ENCODE results near the gene CELF4. TPM values are rescaled to one million over a fixed set of nuclear protein-coding genes. Genes with fewer than 3 reads are reported as not detected.
"Not testable (repeated sequence)": the region's sequence is repeated elsewhere in the genome, so short reads cannot be mapped to it uniquely, and the experiment has no call there.

CELF4 gene
- total and polyA plus RNA-seq, 5 donors from 2014 or later, result 0.08 to 0.30 (median 0.08) TPM; not detected in 2

- H3K9me3 ChIP-seq (ENCODE audit: control insufficient read depth in 2 of 2, low read length in 2 of 2), result no peaks in the 10 kb centered on the region
- peaks cover 0 to 2% (median 0%) of the 10 kb centered on the region in 7 donors for H3K9me3 Mint-ChIP-seq
- no peak for ATAC-seq (ENCODE audit: low read depth in 2 of 2)
- H3K4me1 ChIP-seq (ENCODE audit: control insufficient read depth, insufficient read depth, low read length, poor library complexity, severe bottlenecking), result no peaks in the 10 kb centered on the region
- H3K4me1 Mint-ChIP-seq, result no peaks in the 10 kb centered on the region
- H3K27me3 ChIP-seq (ENCODE audit: control insufficient read depth, insufficient read depth, low read length), result no peaks in the 10 kb centered on the region
- H3K27me3 Mint-ChIP-seq, result peaks cover 11% of the 10 kb centered on the region
- no peaks in the 10 kb centered on the region for H3K36me3 ChIP-seq (ENCODE audit: control insufficient read depth, insufficient read depth, low read length)
- H3K36me3 Mint-ChIP-seq, result no peaks in the 10 kb centered on the region
- no peak overlapping the region for H3K27ac ChIP-seq (ENCODE audit: insufficient read depth, low read length, poor library complexity, severe bottlenecking)
- H3K4me3 Mint-ChIP-seq, result no peak overlapping the region
- peak overlapping the region in 2 of 3 donors; percentile 44 to 46 for H3K27ac Mint-ChIP-seq
- no peak for DNase-seq
- H3K4me3 ChIP-seq (ENCODE audit: low read depth, low read length), result no peak overlapping the region
Observed at GRCh38 chr18:37368110-37368954, 197.3 kb downstream of the CELF4 start.

- H3K36me3 Mint-ChIP-seq, result no peaks in the 10 kb centered on the region
Observed at GRCh38 chr18:37364237-37364636, 201.4 kb downstream of the CELF4 start.

GRCh38 chr18:37362158-37362890 is 203.3 kb downstream of the CELF4 start:
- Mint-ChIP-seq H3K27me3 (peaks cover 6% of the 10 kb centered on the region), H3K9me3 (peaks cover 0 to 6% (median 0%) of the 10 kb centered on the region in 7 donors), H3K36me3 (no peaks in the 10 kb centered on the region), H3K4me3 (no peak overlapping the region), H3K4me1 (no peaks in the 10 kb centered on the region), H3K27ac (no peak overlapping the region)
- H3K4me1 ChIP-seq (ENCODE audit: control insufficient read depth, insufficient read depth, low read length, poor library complexity, severe bottlenecking), result no peaks in the 10 kb centered on the region
- no peaks in the 10 kb centered on the region for H3K9me3 ChIP-seq (ENCODE audit: control insufficient read depth in 2 of 2, low read length in 2 of 2)
- H3K27me3 ChIP-seq (ENCODE audit: control insufficient read depth, insufficient read depth, low read length), result no peaks in the 10 kb centered on the region
- H3K27ac ChIP-seq (ENCODE audit: insufficient read depth, low read length, poor library complexity, severe bottlenecking), result no peak overlapping the region
- ATAC-seq (ENCODE audit: low read depth in 2 of 2), result no peak
- DNase-seq, result no peak
- no peaks in the 10 kb centered on the region for H3K36me3 ChIP-seq (ENCODE audit: control insufficient read depth, insufficient read depth, low read length)
- H3K4me3 ChIP-seq (ENCODE audit: low read depth, low read length), result no peak overlapping the region

More at GRCh38 chr18:37364237-37364636, 201.4 kb downstream of the CELF4 start:
- H3K4me3 Mint-ChIP-seq, result no peak overlapping the region
- peaks cover 11% of the 10 kb centered on the region for H3K27me3 Mint-ChIP-seq
- H3K4me1 Mint-ChIP-seq, result no peaks in the 10 kb centered on the region
- H3K27ac Mint-ChIP-seq, result no peak overlapping the region
- Histone ChIP-seq H3K9me3 (ENCODE audit: control insufficient read depth in 2 of 2, low read length in 2 of 2) (no peaks in the 10 kb centered on the region), H3K4me1 (ENCODE audit: control insufficient read depth, insufficient read depth, low read length, poor library complexity, severe bottlenecking) (no peaks in the 10 kb centered on the region), H3K36me3 (ENCODE audit: control insufficient read depth, insufficient read depth, low read length) (no peaks in the 10 kb centered on the region), H3K27me3 (ENCODE audit: control insufficient read depth, insufficient read depth, low read length) (no peaks in the 10 kb centered on the region), H3K4me3 (ENCODE audit: low read depth, low read length) (no peak overlapping the region), H3K27ac (ENCODE audit: insufficient read depth, low read length, poor library complexity, severe bottlenecking) (no peak overlapping the region)
- H3K9me3 Mint-ChIP-seq, result peaks cover 0 to 6% (median 0%) of the 10 kb centered on the region in 7 donors
- DNase-seq (no peak), ATAC-seq (ENCODE audit: low read depth in 2 of 2) (no peak)

- no peak overlapping the region for H3K27ac Mint-ChIP-seq
Observed at GRCh38 chr18:37361335-37362157, 204.1 kb downstream of the CELF4 start.

GRCh38 chr18:37358061-37358460 is 207.5 kb downstream of the CELF4 start:
- not testable (repeated sequence) for H3K4me1 ChIP-seq (ENCODE audit: control insufficient read depth, insufficient read depth, low read length, poor library complexity, severe bottlenecking); H3K27me3 Mint-ChIP-seq; DNase-seq; H3K27me3 ChIP-seq (ENCODE audit: control insufficient read depth, insufficient read depth, low read length); ATAC-seq (ENCODE audit: low read depth in 2 of 2); H3K4me3 ChIP-seq (ENCODE audit: low read depth, low read length); H3K9me3 ChIP-seq (ENCODE audit: control insufficient read depth in 2 of 2, low read length in 2 of 2); H3K9me3 Mint-ChIP-seq; H3K36me3 Mint-ChIP-seq; H3K36me3 ChIP-seq (ENCODE audit: control insufficient read depth, insufficient read depth, low read length); H3K4me3 Mint-ChIP-seq; H3K27ac ChIP-seq (ENCODE audit: insufficient read depth, low read length, poor library complexity, severe bottlenecking); H3K4me1 Mint-ChIP-seq; H3K27ac Mint-ChIP-seq

More at GRCh38 chr18:37361335-37362157, 204.1 kb downstream of the CELF4 start:
- Mint-ChIP-seq H3K36me3 (no peaks in the 10 kb centered on the region), H3K4me1 (no peaks in the 10 kb centered on the region), H3K4me3 (no peak overlapping the region), H3K27me3 (peaks cover 6% of the 10 kb centered on the region), H3K9me3 (peaks cover 0 to 6% (median 0%) of the 10 kb centered on the region in 7 donors)
- Histone ChIP-seq H3K4me1 (ENCODE audit: control insufficient read depth, insufficient read depth, low read length, poor library complexity, severe bottlenecking) (no peaks in the 10 kb centered on the region), H3K27ac (ENCODE audit: insufficient read depth, low read length, poor library complexity, severe bottlenecking) (no peak overlapping the region), H3K27me3 (ENCODE audit: control insufficient read depth, insufficient read depth, low read length) (no peaks in the 10 kb centered on the region), H3K36me3 (ENCODE audit: control insufficient read depth, insufficient read depth, low read length) (no peaks in the 10 kb centered on the region), H3K9me3 (ENCODE audit: control insufficient read depth in 2 of 2, low read length in 2 of 2) (no peaks in the 10 kb centered on the region), H3K4me3 (ENCODE audit: low read depth, low read length) (no peak overlapping the region)
- no peak for ATAC-seq (ENCODE audit: low read depth in 2 of 2)
- DNase-seq, result no peak

GRCh38 chr18:37355772-37356171 is 209.8 kb downstream of the CELF4 start:
- no peak overlapping the region for H3K27ac Mint-ChIP-seq
- DNase-seq (no peak), ATAC-seq (ENCODE audit: low read depth in 2 of 2) (no peak)
- H3K27ac ChIP-seq (ENCODE audit: insufficient read depth, low read length, poor library complexity, severe bottlenecking), result no peak overlapping the region
- no peak overlapping the region for H3K4me3 Mint-ChIP-seq
- no peaks in the 10 kb centered on the region for H3K36me3 ChIP-seq (ENCODE audit: control insufficient read depth, insufficient read depth, low read length)
- H3K9me3 Mint-ChIP-seq, result peaks cover 0 to 2% (median 0%) of the 10 kb centered on the region in 7 donors
- no peaks in the 10 kb centered on the region for H3K27me3 Mint-ChIP-seq
- H3K27me3 ChIP-seq (ENCODE audit: control insufficient read depth, insufficient read depth, low read length), result no peaks in the 10 kb centered on the region
- no peaks in the 10 kb centered on the region for H3K4me1 Mint-ChIP-seq
- H3K4me3 ChIP-seq (ENCODE audit: low read depth, low read length), result no peak overlapping the region
- no peaks in the 10 kb centered on the region for H3K36me3 Mint-ChIP-seq
- no peaks in the 10 kb centered on the region for H3K9me3 ChIP-seq (ENCODE audit: control insufficient read depth in 2 of 2, low read length in 2 of 2)
- H3K4me1 ChIP-seq (ENCODE audit: control insufficient read depth, insufficient read depth, low read length, poor library complexity, severe bottlenecking), result no peaks in the 10 kb centered on the region

GRCh38 chr18:37351110-37351509 is 214.5 kb downstream of the CELF4 start:
- Mint-ChIP-seq H3K9me3 (peaks cover 0 to 2% (median 0%) of the 10 kb centered on the region in 7 donors), H3K36me3 (no peaks in the 10 kb centered on the region), H3K27me3 (no peaks in the 10 kb centered on the region), H3K27ac (no peak overlapping the region), H3K4me1 (no peaks in the 10 kb centered on the region), H3K4me3 (no peak overlapping the region)
- no peak overlapping the region for H3K4me3 ChIP-seq (ENCODE audit: low read depth, low read length)
- ATAC-seq (ENCODE audit: low read depth in 2 of 2) (no peak), DNase-seq (no peak)
- no peaks in the 10 kb centered on the region for H3K4me1 ChIP-seq (ENCODE audit: control insufficient read depth, insufficient read depth, low read length, poor library complexity, severe bottlenecking)
- H3K9me3 ChIP-seq (ENCODE audit: control insufficient read depth in 2 of 2, low read length in 2 of 2), result no peaks in the 10 kb centered on the region
- H3K27me3 ChIP-seq (ENCODE audit: control insufficient read depth, insufficient read depth, low read length), result no peaks in the 10 kb centered on the region
- no peaks in the 10 kb centered on the region for H3K36me3 ChIP-seq (ENCODE audit: control insufficient read depth, insufficient read depth, low read length)
- H3K27ac ChIP-seq (ENCODE audit: insufficient read depth, low read length, poor library complexity, severe bottlenecking), result no peak overlapping the region
